ENCODE measurements around the gene CALB2.

CALB2 gene

DNA sequence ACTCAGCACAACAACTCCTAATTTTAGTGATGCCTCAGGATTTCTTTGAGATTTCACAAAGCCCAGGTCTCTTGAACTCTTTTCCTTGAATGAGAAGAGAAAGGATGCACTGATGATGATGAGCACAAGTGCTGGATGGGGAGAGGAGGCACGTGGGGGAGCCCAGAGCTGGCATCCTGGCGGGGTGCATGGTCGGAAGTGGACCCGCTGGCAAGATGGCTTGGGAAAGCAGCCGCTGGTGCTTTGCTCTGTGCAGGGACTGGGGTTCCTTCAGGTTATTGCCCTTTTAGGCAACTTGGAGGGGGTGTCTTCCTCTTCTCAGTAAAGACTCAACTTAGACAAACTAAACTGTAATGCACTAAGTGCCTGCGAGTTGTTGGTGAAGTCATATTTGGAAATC is 22.3 kb downstream of the CALB2 start:
- H3K27ac ChIP-seq, result no peak overlapping the region
- no peaks in the 10 kb centered on the region for H3K36me3 ChIP-seq
- H3K4me3 ChIP-seq (ENCODE audit: low read depth in 1 of 2, low read length in 1 of 2), result no peak overlapping the region
- H3K9me3 ChIP-seq, result no peaks in the 10 kb centered on the region
- H3K27me3 ChIP-seq, result peaks cover under 1% of the 10 kb centered on the region
- TF ChIP-seq, protein P1, sequence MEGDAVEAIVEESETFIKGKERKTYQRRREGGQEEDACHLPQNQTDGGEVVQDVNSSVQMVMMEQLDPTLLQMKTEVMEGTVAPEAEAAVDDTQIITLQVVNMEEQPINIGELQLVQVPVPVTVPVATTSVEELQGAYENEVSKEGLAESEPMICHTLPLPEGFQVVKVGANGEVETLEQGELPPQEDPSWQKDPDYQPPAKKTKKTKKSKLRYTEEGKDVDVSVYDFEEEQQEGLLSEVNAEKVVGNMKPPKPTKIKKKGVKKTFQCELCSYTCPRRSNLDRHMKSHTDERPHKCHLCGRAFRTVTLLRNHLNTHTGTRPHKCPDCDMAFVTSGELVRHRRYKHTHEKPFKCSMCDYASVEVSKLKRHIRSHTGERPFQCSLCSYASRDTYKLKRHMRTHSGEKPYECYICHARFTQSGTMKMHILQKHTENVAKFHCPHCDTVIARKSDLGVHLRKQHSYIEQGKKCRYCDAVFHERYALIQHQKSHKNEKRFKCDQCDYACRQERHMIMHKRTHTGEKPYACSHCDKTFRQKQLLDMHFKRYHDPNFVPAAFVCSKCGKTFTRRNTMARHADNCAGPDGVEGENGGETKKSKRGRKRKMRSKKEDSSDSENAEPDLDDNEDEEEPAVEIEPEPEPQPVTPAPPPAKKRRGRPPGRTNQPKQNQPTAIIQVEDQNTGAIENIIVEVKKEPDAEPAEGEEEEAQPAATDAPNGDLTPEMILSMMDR (IDR thresholded peaks at IDR 0.05), result no peak
- H3K4me1 ChIP-seq (ENCODE audit: control insufficient read depth in 1 of 2, insufficient read depth in 1 of 2, low read depth in 1 of 2, low read length in 1 of 2), result no peaks in the 10 kb centered on the region

DNA sequence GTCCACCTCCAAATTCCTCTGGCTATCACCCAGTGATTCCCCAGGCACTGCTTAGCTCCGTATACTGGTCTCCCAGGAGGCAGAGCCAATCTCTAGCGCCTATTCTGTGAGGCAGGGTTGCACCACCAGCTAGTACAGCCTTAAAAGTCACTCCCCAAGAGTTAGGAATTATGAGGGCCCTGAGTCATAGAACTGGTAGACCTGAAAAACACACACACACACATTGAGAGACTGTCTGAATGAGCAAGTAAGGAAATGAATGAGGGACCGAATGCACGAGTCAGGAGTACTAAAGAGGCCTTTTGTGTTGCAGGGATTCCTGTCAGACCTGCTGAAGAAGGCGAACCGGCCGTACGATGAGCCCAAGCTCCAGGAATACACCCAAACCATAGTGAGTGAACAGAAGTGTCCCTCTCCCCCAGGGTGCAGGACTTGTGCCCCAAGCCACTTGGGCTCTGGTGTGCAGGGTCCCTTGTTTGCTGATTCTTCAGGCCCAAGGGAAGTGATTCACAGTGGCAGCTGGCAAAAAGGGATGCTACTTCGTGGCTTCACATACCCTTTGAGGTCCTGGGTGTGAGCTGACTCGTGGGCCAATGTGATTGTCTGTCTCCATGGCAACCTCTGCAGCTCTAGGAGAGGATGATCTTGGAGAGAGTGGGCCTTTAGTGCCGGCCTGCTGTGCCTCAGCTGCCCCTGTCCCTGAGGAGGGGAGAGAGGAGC is 24.7 kb downstream of the CALB2 start:
- H3K9me3 ChIP-seq, result no peaks in the 10 kb centered on the region
- H3K36me3 ChIP-seq, result no peaks in the 10 kb centered on the region
- H3K4me3 ChIP-seq (ENCODE audit: low read depth in 1 of 2, low read length in 1 of 2), result no peak overlapping the region
- peaks cover 23% of the 10 kb centered on the region for H3K27me3 ChIP-seq
- no peaks in the 10 kb centered on the region for H3K4me1 ChIP-seq (ENCODE audit: control insufficient read depth in 1 of 2, insufficient read depth in 1 of 2, low read depth in 1 of 2, low read length in 1 of 2)
- TF ChIP-seq, protein P1 (IDR thresholded peaks at IDR 0.05), result no peak
- H3K27ac ChIP-seq, result no peak overlapping the region

DNA sequence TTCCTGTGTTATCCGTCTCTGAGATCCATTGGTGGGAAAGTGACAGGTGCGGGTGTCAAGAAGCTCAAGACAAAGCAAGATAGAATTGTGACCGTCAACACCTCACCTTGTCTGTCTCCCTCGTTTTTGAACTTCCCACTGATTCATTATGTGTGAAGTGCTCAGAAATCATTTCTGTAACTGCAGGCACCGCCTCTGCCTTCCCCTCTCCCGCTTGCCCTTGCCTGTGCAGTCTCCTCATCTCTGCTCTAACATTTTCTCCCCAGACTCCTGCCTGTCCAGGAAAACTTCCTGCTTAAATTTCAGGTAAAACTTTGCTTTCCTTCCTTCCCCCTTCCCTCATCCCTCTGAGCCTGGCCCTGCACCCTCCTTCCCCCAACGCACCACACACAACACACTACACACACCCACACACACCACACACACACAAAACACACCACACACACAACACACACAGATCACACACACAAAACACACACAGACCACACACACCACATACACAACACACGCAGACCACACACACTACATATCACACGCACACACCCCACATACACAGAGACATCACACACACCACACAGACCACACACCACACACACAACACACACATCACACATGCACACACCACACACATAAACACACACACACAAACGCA is 25.7 kb downstream of the CALB2 start:
- H3K27me3 ChIP-seq, result peaks cover 23% of the 10 kb centered on the region
- no peak overlapping the region for H3K27ac ChIP-seq
- no peak overlapping the region for H3K4me3 ChIP-seq (ENCODE audit: low read depth in 1 of 2, low read length in 1 of 2)
- H3K9me3 ChIP-seq, result no peaks in the 10 kb centered on the region
- no peaks in the 10 kb centered on the region for H3K4me1 ChIP-seq (ENCODE audit: control insufficient read depth in 1 of 2, insufficient read depth in 1 of 2, low read depth in 1 of 2, low read length in 1 of 2)
- no peaks in the 10 kb centered on the region for H3K36me3 ChIP-seq
- TF ChIP-seq, protein P1 (IDR thresholded peaks at IDR 0.05), result no peak

DNA sequence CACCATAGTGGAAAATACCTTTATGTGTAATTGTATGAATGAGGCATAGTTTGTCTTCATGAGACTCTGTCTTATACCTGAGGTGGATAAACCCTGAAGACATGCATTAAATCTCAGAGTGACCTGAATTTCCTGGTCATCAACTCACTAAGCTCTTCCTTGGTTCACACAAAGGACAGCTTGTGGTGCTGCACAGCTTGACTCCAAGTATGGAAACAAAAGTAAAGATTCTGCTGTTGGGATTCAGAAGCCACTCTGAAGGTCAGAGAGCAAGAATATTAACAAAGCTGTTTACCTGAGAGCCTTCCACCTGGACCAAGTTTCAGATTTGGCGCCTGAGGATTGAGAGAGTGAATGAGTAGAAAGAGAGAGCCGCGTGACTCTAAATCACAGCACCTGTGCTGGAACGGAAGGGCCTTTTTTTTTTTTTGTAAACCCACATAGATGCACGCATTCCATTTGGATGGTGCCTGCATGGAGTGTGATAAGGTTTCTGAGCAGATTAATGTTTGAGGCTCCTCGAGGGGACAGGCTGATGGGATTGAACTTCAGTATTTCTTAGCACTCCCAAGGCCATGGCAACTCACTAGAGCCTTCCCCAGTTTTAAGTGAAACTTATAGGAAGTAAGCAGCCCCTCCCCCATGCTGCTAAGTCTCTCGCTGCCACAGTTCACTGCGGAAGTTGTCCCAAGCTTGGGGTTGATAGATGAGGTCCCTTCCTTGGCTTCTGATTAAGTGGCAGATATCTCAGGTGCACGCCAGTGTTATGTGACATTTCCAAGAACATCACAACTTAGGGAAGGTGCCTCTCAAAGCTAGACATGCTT is 28.7 kb downstream of the CALB2 start:
- TF ChIP-seq, protein P1 (IDR thresholded peaks at IDR 0.05), result no peak
- Histone ChIP-seq H3K36me3 (no peaks in the 10 kb centered on the region), H3K4me1 (ENCODE audit: control insufficient read depth in 1 of 2, insufficient read depth in 1 of 2, low read depth in 1 of 2, low read length in 1 of 2) (no peaks in the 10 kb centered on the region), H3K27ac (no peak overlapping the region), H3K4me3 (ENCODE audit: low read depth in 1 of 2, low read length in 1 of 2) (no peak overlapping the region), H3K9me3 (no peaks in the 10 kb centered on the region), H3K27me3 (peaks cover 31% of the 10 kb centered on the region)

DNA sequence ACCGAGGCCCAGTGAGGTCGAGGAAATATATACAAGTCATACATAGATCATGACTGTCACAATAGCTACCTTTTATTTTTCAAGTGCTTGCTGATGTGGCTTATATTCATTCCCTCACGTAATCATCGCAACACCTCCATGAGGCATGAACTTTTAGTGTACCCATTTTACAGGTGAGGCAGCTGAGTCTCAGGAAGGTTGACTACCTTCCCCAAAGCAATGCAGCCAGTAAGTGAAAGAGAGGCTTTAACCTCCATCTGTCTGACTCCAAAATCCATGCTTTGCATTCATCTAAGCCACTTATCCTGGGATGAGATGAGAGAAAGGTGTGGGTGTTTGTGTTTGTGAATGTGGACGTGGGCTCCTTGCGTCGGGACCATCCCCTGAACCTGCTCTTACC is 30.8 kb downstream of the CALB2 start:
- Histone ChIP-seq H3K9me3 (no peaks in the 10 kb centered on the region), H3K27ac (no peak overlapping the region), H3K4me3 (ENCODE audit: low read depth in 1 of 2, low read length in 1 of 2) (no peak overlapping the region), H3K36me3 (no peaks in the 10 kb centered on the region), H3K27me3 (peaks cover 40% of the 10 kb centered on the region), H3K4me1 (ENCODE audit: control insufficient read depth in 1 of 2, insufficient read depth in 1 of 2, low read depth in 1 of 2, low read length in 1 of 2) (no peaks in the 10 kb centered on the region)
- TF ChIP-seq, protein P1 (IDR thresholded peaks at IDR 0.05), result no peak
